Motor neuron (in vitro differentiated cells): ENCODE results near the gene KRTAP5-2. TPM values are rescaled to one million over a fixed set of nuclear protein-coding genes. Genes with fewer than 3 reads are reported as not detected.

Source experiments
- ATAC-seq, 8 experiments: fragments of 200-7000 bp; cut with Tn5 transposase; replicated peaks in 6 of 8; 2 replicates each; pipeline ENCODE4 v1.8.0; 2021; ENCODE audit warnings: mild to moderate bottlenecking in 8 of 8, moderate library complexity in 8 of 8
- H3K27ac ChIP-seq, 2 donors: fragments of 250-450 bp; sonication (Bioruptor Pico); 2 replicates each; pipeline ENCODE4 v1.9.0; 2021; ENCODE audit warnings: antibody characterized with exemption in 2 of 2, mild to moderate bottlenecking in 2 of 2, moderate library complexity in 1 of 2
- H3K4me1 ChIP-seq, 2 donors: fragments of 250-450 bp; sonication (Bioruptor Pico); replicated peaks in 1 of 2; 2 replicates each; pipeline ENCODE4 v1.6.1; 2021; ENCODE audit warnings: antibody characterized with exemption in 2 of 2, mild to moderate bottlenecking in 2 of 2, moderate library complexity in 1 of 2
- H3K4me3 ChIP-seq, 5 donors: fragments of 250-450 bp; sonication (Bioruptor Pico); 2 replicates each; pipeline ENCODE4 v1.9.0; 2021; ENCODE audit warnings: antibody characterized with exemption in 5 of 5, mild to moderate bottlenecking in 5 of 5, moderate library complexity in 4 of 5
- whole genome bisulfite sequencing, 10 experiments: fragments of 450-650 bp; shearing (Covaris generic); methylation state at CpG; one replicate each; pipeline ENCODE4 v1.0.0; 2022; 5-methylcytosine and 5-hydroxymethylcytosine counted together
- in situ Hi-C, 9 experiments: fragments of 400-800 bp; cut with MboI; loops; one replicate each; pipeline ENCODE4 v1.15.0; 2021; ENCODE audit warnings: low sequenced_read_pairs in 9 of 9, low pct_unique_long_range_greater_than_20kb in 2 of 9; ENCODE audit not compliant: unreplicated experiment in 9 of 9
- total RNA-seq, 8 experiments: library from RNA; unstranded; fragments of 300-600 nt; gene quantifications; 2 replicates each; pipeline versions ENCODE4 v1.2.3 to v1.2.4, GENCODE V29; 2022

Gene KRTAP5-2
- total RNA-seq, 8 experiments from 2014 or later, result 0.54 to 5.2 (median 2.5) TPM; not detected in 1

DNA sequence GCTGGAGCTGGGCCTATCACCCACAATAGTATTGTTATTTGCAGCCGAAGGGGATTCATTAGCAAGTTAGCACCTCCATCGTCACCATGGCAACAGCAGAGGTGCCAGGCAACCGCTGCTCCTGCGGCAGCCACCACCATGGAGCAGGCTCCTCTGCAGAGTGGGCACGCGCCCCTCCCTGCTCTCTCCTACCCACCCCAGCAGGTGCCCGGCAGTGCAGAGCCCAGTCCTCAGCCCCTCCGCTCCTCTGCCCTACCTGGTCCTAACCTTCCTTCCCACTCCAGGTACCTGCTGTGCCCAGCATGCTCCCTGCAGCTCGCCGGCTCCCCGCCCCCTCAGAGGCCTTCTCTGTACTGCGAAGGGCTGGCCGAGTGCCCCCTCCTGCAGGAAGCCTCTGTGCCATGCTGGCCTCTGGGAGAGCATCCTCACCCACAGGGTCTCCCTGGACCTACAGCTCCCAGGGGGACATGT, 29.6 kb downstream of the KRTAP5-2 start:
- Histone ChIP-seq H3K27ac (no peak overlapping the region), H3K4me1 (peaks cover 61 to 62% of the 10 kb centered on the region in 2 donors), H3K4me3 (peak overlapping the region in 3 of 5 donors; percentile 5 to 17 (median 14))
- peak in 3 of 8 experiments; percentile 9 to 32 (median 9) for ATAC-seq
- WGBS, 10 experiments, result no CpG with 5 or more reads among the region's 13 CpGs
- in situ Hi-C loops, result no loop called here

DNA sequence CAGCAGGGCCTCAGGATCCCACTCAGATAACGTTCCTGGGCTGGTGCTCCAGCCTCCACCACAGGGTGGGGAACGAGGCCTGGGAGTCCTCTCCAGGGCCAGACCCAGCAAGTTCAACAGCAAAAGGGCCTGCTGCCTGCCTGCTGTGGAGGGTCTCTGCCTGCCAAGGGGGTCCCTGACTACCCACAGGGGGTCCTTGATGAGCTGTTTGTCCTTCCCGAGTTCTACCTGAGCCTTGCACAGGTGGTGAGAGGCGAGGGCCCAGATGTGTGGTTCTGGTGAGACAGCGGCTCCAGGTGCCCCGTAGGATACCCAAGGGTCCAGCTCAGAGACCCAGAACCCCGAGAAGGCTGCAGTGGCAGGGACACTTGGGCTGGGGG, 30.4 kb downstream of the KRTAP5-2 start:
- in situ Hi-C loops, result no loop called here
- ATAC-seq, result no peak
- Histone ChIP-seq H3K4me3 (no peak overlapping the region), H3K27ac (no peak overlapping the region), H3K4me1 (peaks cover 61 to 68% of the 10 kb centered on the region in 2 donors)
- WGBS, 10 experiments, result 60% methylated on average over 3 of the region's 7 CpGs; no CpG with 5 or more reads in 9 of the 10 experiments

DNA sequence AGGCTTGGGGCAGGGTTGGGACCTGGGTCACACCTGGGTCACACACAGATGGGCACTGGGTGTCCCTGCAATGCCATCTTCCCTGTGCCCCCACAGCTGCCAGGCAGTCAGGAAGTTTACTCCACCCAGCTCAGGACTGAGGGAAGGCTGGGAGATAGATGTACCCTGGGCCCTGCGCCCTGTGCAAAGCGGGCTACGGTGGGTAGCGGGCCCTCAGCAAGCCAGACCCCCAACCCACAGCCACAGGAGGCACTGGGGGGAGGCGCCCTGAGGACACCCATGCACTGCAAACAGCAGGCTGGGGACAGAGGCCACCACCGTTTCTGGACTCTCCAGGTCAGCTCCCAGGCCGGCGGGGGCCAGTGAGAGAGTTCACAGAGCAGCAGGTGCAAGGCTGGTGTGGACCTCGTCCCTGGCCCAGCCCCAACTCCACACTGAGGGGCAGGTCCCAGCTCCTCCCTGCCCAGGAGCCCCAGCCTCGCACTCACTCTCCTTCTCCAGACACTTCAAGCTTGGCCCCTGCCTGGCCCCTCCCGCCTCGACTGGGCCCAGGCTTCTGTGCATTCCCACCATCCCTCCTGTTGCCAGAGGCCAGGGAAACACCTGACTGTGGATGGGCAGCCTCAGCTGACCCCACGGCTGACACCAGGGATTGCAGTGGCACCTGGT, 30.9 kb downstream of the KRTAP5-2 start:
- 60 to 100% (median 80%) methylated on average over 1 to 6 of the region's 13 CpGs; no CpG with 5 or more reads in 6 of the 10 experiments for WGBS, 10 experiments
- no peak overlapping the region for H3K27ac ChIP-seq
- ATAC-seq, result no peak
- in situ Hi-C loops, result no loop called here
- peaks cover 61 to 68% of the 10 kb centered on the region in 2 donors for H3K4me1 ChIP-seq
- H3K4me3 ChIP-seq, result no peak overlapping the region

DNA sequence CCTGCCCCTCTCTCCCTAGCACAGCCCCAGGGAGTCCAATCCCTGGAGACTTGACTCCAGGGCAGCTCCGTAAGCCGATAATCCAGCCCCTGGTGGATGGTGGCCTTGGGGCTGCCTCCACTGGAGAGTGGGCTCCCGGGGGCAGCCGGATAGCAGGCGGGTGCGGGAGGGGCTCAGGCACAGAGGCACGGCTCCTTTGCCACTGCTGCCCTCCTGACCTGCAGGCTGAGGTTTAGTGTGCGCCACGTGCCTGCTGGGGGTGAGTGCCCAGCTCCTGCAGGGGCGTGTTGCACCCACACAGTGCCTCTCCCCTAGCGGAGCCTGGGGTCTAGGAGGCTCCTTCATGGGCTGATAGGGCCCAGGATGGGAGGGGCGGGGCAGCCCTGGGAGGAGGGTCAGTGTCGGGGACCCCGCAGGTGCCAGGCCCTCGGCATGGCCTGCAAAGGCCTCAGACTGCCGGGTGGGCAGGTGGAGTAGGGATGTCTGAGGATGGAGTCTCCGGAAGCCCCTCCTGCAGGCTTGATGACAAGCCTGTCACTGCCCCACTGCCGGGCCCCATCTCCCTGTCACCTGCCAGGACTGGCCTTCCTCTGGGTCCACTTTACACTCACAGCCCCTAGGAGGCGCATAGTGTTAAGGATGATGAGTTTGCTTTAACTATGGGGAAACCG, 31.6 kb downstream of the KRTAP5-2 start:
- in situ Hi-C loops, result no loop called here
- H3K4me3 ChIP-seq, result no peak overlapping the region
- peaks cover 61 to 68% of the 10 kb centered on the region in 2 donors for H3K4me1 ChIP-seq
- ATAC-seq, result no peak
- no peak overlapping the region for H3K27ac ChIP-seq
- WGBS, 10 experiments, result 40 to 100% (median 86%) methylated on average over 1 to 3 of the region's 20 CpGs; no CpG with 5 or more reads in 7 of the 10 experiments

DNA sequence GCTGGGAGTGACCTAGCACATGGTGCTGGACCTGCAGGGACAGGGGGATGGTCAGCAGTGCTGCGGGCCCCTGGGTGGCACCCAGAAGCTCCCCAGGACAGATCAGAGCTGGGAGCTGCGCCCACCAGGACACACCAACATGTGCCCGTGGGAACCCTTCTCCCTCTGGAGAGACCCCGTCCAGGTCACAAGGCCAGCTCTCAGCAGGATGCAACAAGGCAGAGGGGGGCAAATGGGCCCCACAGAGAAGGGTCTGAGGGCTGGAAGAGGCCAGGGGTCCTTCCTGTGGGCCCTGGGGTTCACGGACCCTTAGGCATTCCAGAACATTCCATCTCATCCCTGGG, 32.2 kb downstream of the KRTAP5-2 start:
- in situ Hi-C loops, result no loop called here
- ATAC-seq, result no peak
- H3K4me3 ChIP-seq, result no peak overlapping the region
- WGBS, 10 experiments, result no CpG with 5 or more reads among the region's 5 CpGs
- no peak overlapping the region for H3K27ac ChIP-seq
- peaks cover 61 to 68% of the 10 kb centered on the region in 2 donors for H3K4me1 ChIP-seq

DNA sequence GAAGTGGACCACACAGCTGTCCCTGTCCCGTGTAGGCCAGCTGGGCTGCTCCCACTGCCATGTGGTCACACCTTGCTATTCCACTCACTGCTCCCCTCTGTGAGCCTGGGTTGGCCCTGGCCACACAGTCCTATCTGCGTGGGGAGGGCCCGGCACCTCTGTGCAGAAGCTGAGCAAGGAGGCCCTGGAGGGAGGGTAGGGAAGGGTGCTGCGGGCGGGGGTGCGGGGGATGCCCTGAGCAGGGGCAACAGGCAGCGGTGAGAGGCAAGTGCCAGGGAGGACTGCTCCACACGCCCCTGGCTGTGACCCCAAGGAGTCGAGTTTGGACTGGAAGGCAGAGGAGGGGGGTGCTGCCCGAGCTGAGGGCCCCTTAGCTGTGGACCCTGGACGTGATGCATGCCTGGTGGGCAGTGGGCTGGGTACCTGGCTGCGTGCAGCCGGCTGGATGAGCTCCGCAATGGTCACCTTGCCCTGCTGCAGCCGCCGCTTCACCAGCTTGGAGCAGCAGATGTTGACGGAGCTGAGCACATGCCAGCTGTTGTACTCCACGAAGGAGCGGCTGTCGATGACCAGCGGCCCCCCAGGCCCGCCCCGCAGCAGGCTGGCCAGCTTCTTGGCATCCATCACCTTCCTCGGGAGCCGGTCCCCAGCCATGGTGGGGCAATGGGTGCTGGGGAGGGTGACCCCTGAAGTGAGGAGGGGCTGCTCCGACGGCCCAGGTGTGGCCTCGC, 32.8 kb downstream of the KRTAP5-2 start:
- H3K4me3 ChIP-seq, result no peak overlapping the region
- WGBS, 10 experiments, result 100% methylated on average over 2 to 4 of the region's 28 CpGs; no CpG with 5 or more reads in 8 of the 10 experiments
- H3K4me1 ChIP-seq, result peaks cover 58 to 64% of the 10 kb centered on the region in 2 donors
- peak overlapping the region; percentile 27 to 57 for H3K27ac ChIP-seq
- in situ Hi-C loops, result no loop called here
- ATAC-seq, result peak in 6 of 8 experiments; percentile 2 to 33 (median 20)

DNA sequence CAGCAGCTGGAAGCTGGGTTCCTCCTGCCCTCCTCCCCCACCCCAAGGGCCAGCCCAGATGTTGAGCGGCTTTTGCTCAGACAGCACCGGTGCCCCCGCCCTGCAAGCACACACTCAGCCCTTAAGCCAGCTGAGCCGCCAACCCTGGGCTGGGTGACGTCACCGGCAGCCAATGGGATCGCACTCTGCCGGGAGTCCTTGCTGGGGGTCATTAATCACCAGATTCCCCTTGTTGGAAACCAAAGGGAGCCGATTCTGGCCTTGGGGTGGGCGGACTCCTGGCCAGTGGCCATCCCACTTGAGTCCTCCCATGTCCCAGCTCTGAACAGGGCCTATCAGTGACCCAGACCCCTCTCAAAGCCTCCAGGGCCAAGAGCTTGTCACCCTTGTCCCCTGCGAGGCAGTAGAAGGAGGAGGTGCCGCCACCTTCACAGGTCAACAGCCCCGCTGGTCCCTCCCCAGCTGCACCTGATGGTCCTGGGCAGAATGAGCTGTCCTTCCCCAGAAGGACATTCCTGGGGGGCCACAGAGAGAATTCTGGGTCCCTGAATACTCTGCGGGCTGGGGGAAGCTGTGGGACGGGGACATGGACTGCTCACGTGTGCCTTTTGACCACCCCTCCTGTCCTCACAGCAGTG, 33.4 kb downstream of the KRTAP5-2 start:
- WGBS, 10 experiments, result 20 to 80% (median 71%) methylated on average over 1 to 6 of the region's 16 CpGs; no CpG with 5 or more reads in 6 of the 10 experiments
- H3K27ac ChIP-seq, result peak overlapping the region; percentile 41 to 62
- no peak overlapping the region for H3K4me3 ChIP-seq
- peaks cover 52 to 59% of the 10 kb centered on the region in 2 donors for H3K4me1 ChIP-seq
- in situ Hi-C loops, result no loop called here
- peak; percentile 77 to 90 (median 86) for ATAC-seq

DNA sequence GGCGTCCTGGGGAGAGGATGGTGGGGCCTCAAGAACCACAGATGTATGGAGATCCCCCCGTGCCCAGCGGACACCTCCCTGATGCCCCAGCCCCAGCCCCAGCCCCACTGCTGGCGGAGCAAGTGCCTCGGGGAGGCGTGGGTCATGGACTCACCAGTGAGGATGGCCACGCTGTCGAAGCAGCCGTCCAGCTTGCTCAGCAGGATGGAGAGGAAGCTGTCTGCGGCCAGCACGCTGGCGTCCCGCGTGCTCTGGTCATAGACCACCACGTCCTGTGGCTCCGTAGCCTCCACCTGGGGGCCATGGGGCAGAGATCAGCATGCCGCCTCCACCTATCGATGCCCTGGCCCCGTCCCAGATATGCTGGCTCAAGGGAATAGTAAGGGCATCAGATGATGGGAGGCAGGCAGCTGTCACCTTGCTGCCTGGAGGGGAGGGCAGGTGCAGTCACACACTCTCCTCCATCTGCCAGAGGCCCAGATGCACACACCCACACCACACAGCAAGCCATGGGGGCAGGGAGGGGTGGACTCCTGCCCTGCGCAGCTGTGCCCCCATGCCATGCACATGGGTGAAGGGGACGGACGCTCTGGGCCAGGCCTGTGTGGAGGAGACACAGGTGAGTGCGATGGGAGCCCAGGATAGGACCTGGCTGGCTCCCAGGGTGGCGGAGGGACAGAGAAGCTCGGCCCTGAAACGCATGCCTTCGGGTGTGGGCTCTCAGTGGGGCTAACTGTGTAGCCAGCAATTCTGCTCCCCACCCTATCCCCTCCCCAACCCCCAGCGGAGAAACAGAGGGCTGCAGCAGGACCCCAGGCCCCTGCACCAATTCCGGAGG, 34.2 kb downstream of the KRTAP5-2 start:
- peak in 2 of 8 experiments; percentile 1 to 3 for ATAC-seq
- Histone ChIP-seq H3K4me3 (no peak overlapping the region), H3K27ac (peak overlapping the region; percentile 41 to 62), H3K4me1 (peaks cover 47 to 53% of the 10 kb centered on the region in 2 donors)
- in situ Hi-C loops, result no loop called here
- WGBS, 10 experiments, result 90 to 100% (median 100%) methylated on average over 1 to 11 of the region's 29 CpGs; no CpG with 5 or more reads in 7 of the 10 experiments

DNA sequence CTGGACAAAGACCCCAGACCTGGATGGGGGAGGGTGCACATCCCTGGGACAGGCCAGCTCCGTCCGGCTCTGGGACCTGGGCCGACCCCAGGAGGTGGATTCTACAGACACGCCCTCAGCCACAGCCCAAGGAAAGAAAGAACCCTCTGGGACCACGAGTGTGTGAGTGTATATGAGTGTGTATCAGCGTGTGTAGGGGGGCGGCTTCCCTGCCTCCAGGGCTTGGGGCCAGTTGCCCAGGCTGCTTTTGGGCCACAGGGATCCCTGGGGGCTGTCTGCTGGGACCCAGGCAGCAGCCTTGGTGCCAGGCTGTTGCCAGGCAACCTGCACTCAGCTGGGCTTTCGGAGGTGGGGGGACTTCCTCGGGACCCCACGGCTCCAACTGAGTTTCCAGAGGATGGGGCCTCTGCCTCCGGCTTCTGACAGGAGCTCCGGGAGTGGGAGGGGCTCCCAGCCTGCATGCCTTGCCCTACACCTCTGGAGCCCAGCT, 34.9 kb downstream of the KRTAP5-2 start:
- in situ Hi-C loops, result no loop called here
- ATAC-seq, result no peak
- H3K4me3 ChIP-seq, result no peak overlapping the region
- H3K4me1 ChIP-seq, result peaks cover 40 to 47% of the 10 kb centered on the region in 2 donors
- no peak overlapping the region for H3K27ac ChIP-seq
- 50 to 69% methylated on average over 2 of the region's 12 CpGs; no CpG with 5 or more reads in 8 of the 10 experiments for WGBS, 10 experiments

DNA sequence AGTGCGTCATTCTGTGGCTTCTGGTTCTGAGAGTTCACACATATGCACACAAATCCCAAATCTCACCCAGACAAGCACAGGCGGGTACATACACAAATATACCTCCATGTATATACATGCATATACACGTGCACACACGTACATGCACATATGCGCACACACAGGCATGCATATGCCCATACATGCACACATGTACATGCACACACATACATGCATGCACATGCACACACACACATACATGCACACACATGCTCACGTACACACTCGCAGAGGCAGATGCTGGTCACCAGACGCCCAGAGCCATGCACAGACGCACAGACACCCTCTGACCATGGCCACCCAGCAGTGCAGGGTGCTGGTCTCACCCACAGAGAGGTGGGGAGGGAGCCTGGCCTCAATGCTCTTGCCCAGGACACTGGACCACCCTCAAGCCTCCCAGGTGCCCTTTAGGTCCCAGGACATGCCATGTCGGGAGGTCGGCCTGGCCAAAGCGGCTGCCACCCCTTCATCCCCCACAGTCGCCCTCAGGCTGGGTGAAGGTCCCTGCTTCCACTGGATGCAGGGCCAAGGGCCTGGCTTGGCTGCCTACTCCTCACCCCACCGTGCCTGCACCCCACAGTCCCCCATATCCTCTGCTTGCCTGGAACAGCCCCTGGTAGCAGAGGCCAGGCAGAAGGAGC, 35.5 kb downstream of the KRTAP5-2 start:
- no peak for ATAC-seq
- Histone ChIP-seq H3K4me1 (peaks cover 34 to 42% of the 10 kb centered on the region in 2 donors), H3K4me3 (no peak overlapping the region), H3K27ac (no peak overlapping the region)
- WGBS, 10 experiments, result 48 to 100% (median 90%) methylated on average over 1 to 8 of the region's 14 CpGs; no CpG with 5 or more reads in 6 of the 10 experiments
- in situ Hi-C loops, result no loop called here

DNA sequence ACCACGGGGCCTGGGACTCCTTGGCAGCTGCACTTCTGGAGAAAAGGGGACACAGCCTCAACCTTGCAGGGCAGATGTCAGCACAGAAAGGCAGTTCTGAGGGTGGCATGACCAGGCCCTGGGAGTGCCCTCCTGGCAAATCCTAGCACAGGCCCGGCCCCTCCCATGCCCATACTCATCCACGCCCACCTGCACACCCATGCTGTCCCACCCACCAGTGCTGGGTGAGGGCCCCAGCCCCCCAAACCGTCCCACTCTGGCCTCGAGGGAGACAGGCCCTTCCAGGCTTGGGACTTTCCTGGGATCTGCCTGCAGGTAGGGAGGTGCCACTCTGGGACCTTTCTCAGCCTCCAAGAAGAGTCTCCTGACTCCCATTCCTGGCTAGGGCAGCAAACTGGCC, 36.1 kb downstream of the KRTAP5-2 start:
- H3K4me1 ChIP-seq, result peaks cover 27 to 35% of the 10 kb centered on the region in 2 donors
- no peak overlapping the region for H3K4me3 ChIP-seq
- ATAC-seq, result no peak
- no peak overlapping the region for H3K27ac ChIP-seq
- in situ Hi-C loops, result no loop called here
- 40% methylated on average over 1 of the region's 5 CpGs; no CpG with 5 or more reads in 9 of the 10 experiments for WGBS, 10 experiments
